ENCODE measurements around the gene BCAS1.

Gene BCAS1, protein sequence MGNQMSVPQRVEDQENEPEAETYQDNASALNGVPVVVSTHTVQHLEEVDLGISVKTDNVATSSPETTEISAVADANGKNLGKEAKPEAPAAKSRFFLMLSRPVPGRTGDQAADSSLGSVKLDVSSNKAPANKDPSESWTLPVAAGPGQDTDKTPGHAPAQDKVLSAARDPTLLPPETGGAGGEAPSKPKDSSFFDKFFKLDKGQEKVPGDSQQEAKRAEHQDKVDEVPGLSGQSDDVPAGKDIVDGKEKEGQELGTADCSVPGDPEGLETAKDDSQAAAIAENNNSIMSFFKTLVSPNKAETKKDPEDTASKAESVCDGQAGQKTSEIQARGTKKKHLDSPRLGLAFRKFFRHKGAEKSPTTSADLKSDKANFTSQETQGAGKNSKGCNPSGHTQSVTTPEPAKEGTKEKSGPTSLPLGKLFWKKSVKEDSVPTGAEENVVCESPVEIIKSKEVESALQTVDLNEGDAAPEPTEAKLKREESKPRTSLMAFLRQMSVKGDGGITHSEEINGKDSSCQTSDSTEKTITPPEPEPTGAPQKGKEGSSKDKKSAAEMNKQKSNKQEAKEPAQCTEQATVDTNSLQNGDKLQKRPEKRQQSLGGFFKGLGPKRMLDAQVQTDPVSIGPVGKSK

DNA sequence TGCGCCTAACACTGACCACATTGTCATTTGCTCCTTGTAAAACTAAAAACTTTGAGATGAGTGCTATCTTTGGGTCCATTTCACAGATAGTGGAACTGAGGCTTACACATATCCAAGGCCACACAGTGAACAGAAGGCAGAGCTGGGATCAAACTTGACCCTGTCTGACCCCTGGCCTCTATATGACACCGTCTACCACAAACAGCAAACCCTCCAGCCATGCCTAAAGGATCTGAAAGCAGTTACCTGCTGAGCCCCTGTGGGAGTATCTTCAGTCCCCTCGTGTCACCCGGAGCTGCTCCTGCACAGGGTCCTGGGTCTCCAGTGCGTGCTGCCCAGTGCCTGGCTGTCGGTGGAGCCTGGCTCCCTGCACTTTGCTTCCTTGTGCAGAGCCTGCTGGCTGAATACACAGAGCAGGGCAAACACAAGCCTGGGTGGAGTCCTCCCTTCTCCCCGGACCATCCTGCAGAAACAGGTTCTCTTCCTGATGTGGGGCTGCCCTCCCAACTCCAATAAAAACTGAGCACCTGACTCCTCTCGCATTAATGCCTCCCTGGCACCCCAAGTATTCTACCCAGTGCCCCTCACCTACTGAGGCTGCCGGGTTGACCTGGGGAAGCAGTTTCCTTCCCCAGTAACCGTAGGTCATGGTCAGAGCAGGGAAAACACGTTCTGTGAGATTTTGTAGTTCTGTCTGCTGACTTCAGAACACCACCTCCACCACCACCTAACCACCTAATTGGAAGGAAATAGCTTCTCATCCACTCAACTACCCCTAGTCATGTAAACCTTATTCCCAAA lies at the start of gene BCAS1:
TSS of gene BCAS1 (minus strand) at position 408 of the 801 bp plus-strand sequence. CDS start 11,876 bp downstream, outside the sequence.
- no peak for DNase-seq (ENCODE audit: low read depth in 1 of 2, low spot score in 1 of 2)

DNA sequence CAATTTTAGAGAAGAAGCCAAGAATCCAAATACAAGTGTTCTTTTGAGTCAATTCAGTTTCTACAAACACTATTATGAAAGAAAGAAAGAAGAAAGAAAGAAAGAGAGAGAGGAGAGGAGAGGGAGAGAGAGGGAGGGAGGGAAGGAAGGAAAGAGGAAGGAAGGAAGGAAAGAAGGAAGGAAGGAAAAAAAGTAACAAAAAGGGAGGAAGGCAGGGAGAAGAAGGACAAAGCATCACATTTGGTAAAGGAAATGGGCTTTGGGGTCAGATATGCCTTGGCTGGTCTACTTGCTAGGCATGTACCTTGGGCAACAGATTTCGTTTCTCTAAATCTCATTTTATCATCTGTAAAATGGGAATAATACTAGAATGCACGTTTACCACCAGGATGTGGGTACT lies 49.4 kb upstream of the BCAS1 start:
- DNase-seq (ENCODE audit: low read depth in 1 of 2, low spot score in 1 of 2): no peak

DNA sequence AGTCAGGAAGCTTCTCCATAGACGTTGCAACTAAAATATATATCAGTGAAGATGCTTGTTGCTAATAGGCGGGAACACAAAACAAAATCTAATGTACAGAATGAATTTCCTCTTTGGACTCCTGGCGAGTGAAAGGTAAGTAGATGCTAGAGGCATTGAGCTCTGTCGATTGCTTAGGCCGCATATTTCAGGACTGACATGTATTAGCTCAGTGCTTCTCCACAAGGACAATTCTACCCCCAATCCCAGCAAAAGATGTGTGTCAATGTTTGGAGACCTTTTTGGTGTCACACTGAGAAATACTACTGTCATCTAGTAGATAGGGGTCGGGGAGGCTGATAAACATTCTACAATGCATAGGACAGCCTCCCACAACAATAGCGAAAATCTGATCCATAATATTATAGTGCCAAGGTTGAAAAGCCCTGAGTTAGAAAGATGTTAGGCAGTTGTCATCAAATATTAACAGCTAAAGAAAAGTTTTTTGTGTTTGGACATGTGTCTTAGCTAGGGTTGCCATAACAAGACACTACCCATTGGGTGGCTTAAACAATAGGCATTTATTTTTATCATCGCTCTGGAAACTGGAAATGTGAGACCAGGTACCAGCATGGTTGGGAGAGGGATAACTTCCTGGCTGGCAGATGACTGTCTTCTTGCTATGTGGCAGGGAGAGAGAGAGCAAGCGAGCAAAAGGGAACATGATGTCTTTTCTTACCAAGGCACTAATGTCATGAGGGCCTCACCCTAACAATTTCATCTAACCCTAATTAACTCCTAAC lies 48.0 kb upstream of the BCAS1 start:
- no peak for DNase-seq (ENCODE audit: low read depth in 1 of 2, low spot score in 1 of 2)

DNA sequence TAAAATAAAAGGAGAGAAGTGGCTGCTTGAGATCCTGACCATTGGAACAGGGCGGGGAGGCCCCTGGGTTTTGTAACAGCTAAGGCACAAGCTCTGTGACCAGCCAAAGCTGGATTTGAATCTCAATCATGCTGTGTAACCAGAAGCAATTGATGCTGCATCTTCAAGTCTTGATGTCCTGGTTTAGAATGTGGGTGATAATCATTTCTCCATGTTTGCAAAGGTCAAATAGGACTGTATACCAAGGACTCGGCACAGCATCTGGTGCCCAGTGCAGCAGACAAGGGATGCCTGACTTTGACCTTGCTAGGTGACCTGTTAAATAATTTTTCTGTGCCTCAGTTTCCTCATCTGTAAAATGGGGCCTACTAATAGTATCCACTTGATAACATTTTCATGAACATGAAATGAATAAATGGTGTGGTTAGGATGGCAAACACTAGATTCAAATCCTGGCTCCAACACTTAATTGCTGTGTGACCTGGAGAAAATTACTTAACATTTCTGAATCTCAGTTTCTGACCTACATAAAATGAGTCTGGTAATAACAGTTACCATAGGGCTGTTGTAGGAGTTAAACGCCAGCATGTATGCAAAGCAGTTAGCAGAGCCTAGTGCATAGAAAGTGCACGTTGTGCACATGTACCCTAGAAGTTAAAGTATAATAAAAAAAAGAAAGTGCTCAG lies 46.3 kb upstream of the BCAS1 start:
- DNase-seq (ENCODE audit: low read depth in 1 of 2, low spot score in 1 of 2): no peak

DNA sequence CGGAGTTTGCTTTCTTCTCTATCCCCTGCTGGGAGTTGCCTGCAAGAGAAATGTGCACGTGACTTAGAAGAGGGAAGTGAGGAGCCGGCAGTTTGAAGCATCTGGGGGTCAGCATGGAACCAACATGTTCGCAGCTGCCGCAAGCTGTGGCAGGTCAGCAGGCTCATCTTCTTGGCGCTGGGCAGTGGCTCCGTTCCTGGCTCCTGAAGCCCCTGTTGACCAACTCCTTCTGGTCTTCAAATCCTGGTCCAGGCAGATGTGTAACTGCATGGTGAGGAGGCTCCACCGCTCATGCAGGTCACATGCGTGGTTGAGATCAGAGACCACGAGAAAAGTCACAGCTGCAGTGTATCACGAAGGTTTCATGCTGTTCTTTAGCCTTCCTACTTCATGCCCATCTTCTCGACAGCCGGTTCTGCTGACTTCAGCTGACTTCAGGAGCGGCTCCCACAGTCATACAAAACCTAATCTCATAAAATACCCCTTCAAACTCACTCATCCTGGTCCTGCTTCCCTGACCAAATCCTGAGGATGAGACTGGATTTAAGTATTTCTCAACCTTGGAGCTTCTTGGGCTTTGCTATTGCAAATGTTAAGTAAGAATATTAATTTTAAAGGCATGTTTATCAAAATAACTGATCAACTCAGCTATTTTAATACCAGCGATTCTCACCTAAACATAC lies 44.9 kb upstream of the BCAS1 start:
- DNase-seq (ENCODE audit: low read depth in 1 of 2, low spot score in 1 of 2): no peak

DNA sequence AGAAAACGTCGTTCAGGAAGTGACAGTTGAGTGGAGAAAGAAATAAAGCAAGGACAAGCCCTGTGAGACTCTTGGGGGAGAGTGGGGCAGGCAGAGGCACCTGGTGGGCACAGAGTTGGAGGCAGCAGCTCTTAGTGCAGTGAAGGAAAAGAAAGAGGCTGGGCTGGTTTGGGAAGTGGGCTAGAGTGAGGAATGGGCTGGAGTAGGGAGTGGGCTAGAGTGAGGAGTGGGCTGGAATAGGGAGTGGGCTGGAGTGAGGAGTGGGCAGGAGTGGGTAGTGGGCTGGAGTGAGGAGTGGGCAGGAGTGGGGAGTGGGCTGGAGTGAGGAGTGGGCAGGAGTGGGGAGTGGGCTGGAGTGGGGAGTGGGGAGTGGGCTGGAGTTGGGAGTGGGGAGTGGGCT lies 43.7 kb upstream of the BCAS1 start:
- DNase-seq (ENCODE audit: low read depth in 1 of 2, low spot score in 1 of 2): no peak

DNA sequence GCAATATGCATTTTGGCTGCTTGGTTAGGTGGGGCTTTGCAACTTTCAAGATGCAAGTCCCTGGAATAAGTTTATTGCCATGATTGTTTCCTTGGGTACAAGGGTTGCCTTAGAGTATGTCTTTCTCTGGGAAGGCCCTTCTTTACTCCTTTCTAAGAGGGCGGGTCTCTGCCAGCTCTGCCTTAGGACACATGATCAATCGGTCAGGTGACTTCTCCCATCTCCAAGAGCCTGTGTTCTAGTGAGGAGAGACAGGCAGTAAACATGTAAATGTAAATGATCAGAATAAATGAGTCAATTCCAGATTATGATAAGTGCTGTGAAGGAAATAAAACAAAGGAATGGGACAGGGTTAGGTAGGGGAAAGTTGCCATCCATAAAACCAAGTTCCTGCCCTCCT lies 43.2 kb upstream of the BCAS1 start:
- no peak for DNase-seq (ENCODE audit: low read depth in 1 of 2, low spot score in 1 of 2)

DNA sequence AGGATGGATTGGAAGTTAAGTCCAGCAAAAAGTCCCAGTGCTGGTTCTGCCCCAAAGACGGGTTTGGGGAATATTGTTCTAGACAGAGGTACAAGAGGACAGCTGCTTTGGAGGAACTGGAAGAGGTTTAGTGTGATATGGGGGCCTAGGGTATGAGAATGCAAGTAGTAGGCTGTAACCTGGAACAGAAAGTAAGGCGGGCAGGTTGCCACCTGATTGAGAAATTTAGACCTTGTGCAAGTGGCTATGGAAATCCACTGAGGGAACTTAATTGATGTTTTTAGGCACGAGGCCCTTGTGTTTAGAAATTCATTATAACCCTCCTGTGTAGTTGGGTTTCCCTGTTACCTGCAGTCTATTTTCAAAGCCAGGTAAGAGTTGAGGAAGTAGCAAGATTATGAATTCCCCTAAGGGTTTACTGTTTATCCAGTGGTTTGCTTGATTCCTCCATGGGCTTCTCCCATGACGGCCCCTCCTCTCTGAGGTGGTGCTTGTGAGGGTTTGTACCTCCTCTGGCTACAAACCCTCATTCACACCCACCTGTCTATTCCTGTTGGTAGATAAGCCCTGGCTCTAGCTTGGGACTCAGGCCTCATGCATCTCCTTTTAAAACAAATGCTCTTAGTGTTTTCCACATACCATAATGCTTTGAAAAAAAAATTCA lies 42.0 kb upstream of the BCAS1 start:
- DNase-seq (ENCODE audit: low read depth in 1 of 2, low spot score in 1 of 2): no peak

DNA sequence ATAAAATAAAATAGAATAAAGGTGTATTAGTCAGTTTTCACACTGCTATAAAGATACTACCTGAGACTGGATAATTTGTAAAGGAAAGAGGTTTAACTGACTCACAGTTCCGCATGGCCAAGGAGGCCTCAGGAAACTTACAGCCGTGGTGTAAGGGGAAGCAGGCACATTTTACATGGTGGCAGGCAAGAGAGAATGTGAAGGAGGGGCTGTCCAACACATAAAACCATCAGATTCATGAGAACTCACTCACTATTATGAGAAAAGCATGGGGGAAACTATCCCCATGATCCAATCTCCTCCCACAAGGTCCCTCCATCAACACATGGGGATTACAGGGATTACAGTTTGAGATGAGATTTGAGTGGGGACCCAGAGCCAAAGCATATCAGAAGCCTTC lies 41.1 kb upstream of the BCAS1 start:
- no peak for DNase-seq (ENCODE audit: low read depth in 1 of 2, low spot score in 1 of 2)

DNA sequence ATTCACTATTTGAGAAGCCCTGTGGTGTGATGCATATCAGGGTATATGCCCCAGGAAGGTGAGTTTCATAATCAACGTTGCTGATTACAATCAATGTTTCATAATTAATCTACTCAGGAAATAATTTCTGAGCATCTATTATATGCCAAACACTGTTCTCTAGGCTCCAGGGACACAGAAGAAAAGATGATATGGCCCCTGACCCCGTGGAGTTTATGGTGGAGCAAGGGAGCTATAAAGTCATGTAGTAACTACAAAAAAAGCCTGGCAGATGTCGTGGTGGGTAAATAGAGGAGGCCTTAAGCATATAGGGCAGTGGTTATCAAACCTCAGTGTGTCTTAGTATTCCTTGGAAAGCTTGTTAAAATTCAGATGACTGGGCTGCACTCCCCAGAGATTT lies 40.1 kb upstream of the BCAS1 start:
- no peak for DNase-seq (ENCODE audit: low read depth in 1 of 2, low spot score in 1 of 2)

DNA sequence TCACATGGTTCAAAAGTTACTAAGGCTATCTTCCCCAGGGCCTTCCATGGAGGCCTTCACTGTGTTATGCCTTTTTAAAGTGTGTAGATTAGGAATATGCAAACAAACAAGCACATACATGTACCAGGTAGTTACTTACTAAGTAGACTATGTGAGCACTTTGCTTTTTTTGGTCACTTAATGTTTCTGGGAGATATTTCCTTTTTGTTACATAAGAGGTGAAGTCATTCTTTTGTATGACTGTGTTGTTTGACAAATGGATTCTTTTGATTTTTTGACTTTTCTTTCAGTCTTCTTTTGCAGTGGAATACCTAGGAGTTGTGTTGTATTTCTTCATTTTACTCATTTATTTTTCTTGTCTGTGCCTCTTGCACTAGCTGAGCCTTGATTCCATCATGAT lies 39.6 kb upstream of the BCAS1 start:
- no peak for DNase-seq (ENCODE audit: low read depth in 1 of 2, low spot score in 1 of 2)

DNA sequence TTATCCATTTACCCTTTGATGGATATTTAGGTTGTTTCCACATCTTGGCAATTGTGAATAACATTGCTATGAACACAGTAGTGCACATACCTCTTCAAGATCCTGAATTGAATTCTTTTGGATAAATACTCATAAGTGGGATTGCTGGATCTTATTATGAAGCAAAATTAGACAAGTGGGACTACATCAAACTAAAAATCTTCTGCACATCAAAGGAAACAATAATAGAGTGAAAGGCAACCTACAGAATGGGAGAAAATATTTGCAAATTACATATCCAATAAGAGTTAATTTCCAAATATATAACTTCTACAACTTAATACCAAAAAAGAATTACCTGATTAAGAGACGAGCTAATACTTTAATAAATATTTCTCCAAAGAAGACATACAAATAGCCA lies 38.4 kb upstream of the BCAS1 start:
- no peak for DNase-seq (ENCODE audit: low read depth in 1 of 2, low spot score in 1 of 2)

DNA sequence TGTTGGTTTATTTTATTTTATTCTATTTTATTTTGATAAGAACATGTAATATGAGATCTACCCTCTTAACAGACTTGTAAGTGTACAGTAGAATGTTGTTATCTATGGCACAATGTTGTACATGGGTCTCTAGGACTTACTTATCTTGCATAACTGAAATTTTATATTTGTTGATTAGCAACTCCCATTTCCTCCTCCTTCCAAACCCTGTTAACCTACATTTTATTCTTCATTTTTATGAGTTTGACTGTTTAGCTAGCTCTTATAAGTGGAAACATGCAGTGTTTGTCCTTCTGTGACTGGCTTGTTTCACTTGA lies 37.9 kb upstream of the BCAS1 start:
- DNase-seq (ENCODE audit: low read depth in 1 of 2, low spot score in 1 of 2): no peak

DNA sequence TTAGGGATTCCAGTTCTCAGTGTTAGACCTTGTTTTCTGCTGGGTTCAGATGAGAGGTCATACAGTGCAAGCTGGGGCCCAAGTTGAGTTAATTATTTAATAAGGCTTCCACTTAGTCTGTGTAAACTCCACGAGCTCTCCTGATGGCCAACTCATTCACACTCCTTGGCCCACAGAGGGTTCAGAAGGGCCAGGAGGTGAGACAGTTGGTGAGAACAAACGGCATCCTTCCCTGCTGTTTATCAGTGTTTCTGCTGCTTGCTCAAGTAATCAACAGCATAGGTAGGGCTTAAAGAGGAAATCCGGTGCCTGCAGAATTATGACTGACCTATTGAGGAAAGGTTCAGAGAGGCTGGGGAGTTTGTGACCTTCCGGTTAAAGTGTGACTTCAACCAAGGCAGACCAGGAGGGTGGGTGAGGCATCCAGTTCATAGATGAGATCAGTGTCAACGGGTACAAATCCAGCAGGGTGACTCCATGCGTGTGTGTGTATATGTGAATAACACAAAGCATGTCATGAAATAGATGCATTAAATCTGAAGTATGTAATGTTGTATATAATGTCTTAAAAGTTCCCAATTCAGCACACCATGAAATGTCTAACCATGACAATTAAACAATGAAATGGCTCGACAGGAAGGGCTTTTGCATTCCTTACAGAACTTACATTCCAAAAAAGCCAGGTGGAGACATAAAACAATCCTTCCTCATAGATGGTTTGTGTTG lies 37.4 kb upstream of the BCAS1 start:
- DNase-seq (ENCODE audit: low read depth in 1 of 2, low spot score in 1 of 2): no peak

DNA sequence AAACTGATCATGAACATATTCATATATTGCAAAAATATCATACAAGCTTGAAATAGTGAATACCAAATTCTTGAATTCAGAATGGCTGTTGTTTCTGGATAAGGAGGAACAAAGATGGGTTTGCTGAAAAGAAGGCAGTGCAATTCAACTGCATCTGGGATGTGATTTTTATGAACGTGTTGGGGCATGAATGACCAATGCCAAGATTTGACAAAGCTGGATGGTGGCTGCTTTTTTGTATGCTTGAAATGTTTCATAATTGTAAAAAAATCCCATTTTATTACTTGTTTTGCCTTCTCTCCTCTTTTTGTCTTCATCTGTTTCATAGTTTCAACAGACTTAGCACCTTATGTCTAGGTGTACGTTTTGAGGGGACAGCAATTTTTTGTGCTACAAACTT lies 36.8 kb upstream of the BCAS1 start:
- DNase-seq (ENCODE audit: low read depth in 1 of 2, low spot score in 1 of 2): no peak

DNA sequence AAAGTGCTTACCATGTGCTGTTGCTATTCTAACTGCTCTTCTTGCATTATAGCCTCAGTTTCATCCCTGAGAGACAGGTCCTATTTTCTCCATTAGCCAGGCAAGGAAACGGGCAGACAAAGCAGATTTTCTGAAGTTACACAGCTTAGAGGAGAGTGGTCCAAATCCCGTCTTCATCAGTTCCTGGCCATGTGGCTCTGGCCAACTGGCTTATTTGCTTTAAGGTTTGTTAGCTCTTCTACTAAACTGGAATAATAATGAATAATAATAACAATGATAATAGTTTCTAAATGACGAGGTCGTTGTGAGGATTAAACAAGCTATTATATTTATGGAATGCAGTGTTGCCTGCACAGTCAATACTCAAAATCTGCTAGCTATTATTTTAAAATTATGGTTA lies 35.8 kb upstream of the BCAS1 start:
- no peak for DNase-seq (ENCODE audit: low read depth in 1 of 2, low spot score in 1 of 2)

DNA sequence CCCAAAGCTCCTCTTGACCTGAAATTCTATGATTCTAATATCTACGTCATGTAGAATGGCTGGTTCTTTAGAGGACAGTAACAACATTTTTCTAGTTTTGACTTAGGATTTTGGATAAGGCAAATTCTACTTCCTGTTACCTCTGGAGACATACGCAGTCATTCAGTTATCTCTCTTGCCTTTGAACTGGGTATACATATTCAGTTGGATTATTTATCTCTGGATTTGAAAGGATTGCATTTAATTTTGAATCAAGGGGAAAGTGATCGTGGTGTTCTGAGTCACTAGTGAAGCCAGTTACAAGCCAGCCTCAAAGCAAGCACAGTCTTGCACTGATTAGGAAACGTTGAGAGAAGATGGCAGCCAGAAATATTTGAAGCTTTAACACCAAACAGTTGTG lies 35.3 kb upstream of the BCAS1 start:
- no peak for DNase-seq (ENCODE audit: low read depth in 1 of 2, low spot score in 1 of 2)

DNA sequence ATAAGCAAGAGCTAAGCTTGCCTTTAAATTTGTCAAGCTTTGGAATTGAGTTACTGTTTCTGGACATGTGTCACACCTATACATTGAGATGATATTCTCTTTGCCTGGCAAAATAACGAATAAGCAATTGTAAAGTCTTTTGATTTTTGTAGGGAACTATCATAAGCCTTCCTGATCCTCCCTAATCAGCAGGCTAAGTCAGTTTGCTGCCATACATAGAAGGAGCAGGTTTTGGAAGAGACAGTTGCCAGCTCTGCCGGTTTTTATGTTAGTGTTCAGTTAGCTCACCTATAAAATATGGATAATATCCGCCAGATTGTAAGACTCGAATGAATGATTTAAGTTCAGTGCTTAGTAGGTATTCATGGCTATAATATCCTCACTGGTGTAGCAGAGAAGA lies 34.4 kb upstream of the BCAS1 start:
- DNase-seq (ENCODE audit: low read depth in 1 of 2, low spot score in 1 of 2): no peak
